SHP77 treated with DMSO at 0.1 percent for 48 hours (cell line): ENCODE data around the gene SLC16A7.
A peak's percentile ranks its signal among the peaks of the same experiment; 100 is the strongest.
"Not testable (repeated sequence)": the region's sequence is repeated elsewhere in the genome, so short reads cannot be mapped to it uniquely, and the experiment has no call there.

Experiments
- DNase-seq: peaks from one replicate; lab custom pipeline; 2025; lab: John Stamatoyannopoulos, UW

SLC16A7 gene

DNA sequence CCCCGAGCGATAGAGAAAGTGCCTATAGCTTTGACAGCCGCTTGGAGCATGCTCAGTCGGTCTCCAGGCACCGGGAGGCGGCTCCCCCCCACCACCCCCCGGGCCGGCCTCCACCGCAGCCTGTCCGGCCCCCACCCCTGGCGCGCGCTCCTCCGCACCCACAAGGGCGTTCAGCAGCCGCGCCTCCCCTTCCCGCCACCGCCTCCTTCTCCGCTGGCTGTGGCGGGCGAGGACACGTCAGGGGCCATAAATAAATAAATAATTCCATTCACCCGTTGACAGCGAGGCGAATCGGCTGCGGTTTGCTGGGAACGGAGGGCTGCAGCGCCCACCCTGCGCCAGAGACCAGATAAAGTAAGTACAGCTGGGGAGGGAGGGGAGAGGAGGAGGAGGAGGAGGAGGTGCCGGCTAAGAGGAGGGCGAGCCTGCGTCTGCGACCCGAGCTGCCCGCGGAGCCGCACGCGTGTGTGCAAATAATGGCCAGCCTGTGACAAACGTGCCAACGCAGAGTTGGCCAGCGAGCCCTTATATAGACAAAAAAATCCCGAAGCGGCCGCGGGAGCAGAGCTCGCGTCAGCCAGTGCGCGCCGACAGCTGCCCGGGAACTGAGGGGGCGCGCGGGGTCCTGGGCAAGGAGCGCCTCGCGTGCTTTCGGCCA lies at the start of gene SLC16A7:
Gene SLC16A7 (plus strand): TSS at position 147 of the 658 bp plus-strand sequence. CDS start 108,773 bp downstream, outside the sequence.
- DNase-seq = peak; percentile 89

GRCh38 chr12:59548930-59549329 lies 46.9 kb upstream of the SLC16A7 start:
- no peak for DNase-seq

DNA sequence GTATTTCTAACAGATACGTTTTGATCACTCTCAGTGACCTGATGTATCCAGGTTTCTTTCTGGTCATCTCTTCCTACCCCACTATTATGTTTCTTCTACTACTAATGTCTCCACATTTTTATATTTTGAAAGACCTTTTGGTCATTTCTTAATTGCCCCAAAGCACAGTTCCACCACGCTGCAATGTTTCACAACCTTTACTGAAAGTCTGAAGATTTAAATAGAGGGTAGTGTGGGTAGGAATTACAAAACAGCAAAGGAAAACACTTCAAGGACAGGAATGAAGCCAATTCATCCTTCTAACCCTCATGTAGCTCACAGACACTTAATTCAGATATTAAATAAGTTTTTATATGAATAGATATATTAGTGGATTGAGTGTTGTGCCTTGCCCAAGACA lies 36.1 kb upstream of the SLC16A7 start:
- no peak for DNase-seq

DNA sequence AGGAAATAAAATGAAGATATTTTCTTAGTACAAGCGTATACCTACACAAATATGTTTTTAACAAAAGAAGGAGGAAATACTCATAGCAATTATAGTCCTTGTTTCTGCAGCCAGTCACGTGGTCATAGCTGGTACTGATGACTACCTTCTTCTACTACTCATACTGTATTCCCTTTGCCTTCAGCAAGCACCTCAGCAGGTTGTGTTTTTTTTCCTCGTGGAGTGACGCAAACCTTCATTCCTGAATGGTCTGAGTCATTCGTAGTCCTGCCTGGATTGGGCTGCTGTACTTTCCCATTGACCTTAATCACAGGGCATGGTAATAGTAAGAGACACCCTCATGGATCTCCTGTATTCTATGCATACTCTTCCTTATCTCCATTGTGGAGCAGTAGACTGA lies 25.7 kb upstream of the SLC16A7 start:
- DNase-seq = no peak

GRCh38 chr12:59574406-59574805 lies 21.4 kb upstream of the SLC16A7 start:
- DNase-seq = no peak

DNA sequence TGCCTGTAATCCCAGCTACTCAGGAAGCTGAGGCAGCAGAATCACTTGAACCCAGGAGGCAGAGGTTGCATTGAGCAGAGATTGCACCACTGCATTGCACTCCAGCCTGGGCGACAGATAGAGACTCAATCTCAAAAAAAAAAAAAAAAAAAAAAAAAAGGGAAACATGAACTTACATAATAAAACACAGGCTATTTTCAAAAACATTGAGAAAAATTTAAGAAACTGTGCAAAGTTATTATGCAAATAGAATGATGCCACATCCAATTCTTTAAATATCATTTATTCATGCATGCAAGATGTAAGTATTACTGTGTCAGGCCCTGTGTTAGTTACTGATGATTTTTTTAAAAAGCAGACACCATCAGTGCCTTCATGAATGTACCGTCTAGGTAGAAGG lies 20.0 kb upstream of the SLC16A7 start:
- no peak for DNase-seq

DNA sequence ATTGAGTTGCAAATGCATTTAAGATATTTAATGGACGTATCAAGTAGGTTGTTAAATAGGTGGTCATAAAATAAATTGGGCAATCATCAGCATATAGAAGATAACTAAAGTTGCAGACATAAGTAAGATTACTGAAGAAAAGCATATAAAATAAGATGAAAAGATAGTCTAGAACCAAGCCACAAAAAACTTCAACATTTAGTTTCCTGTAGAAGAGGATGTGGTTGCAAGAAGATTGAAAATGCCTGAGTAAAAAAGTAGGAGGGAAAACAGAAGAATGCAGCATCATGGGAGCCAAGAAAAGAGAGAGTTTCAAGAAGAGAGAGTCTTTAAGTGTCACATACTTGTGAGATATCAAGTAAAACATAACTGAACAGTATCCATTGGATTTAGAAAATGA lies 17.6 kb upstream of the SLC16A7 start:
- DNase-seq = no peak

- DNase-seq = no peak
These were observed 16.2 kb upstream of the SLC16A7 start for GRCh38 chr12:59579631-59580030.

GRCh38 chr12:59580050-59580449 lies 15.8 kb upstream of the SLC16A7 start:
- no peak for DNase-seq

- no peak for DNase-seq
These were observed 12.7 kb upstream of the SLC16A7 start for GRCh38 chr12:59583003-59583712.

GRCh38 chr12:59587710-59588109 lies 8.1 kb upstream of the SLC16A7 start:
- no peak for DNase-seq

GRCh38 chr12:59593761-59594160 lies 2.1 kb upstream of the SLC16A7 start:
- DNase-seq = no peak

GRCh38 chr12:59594943-59595500 lies 807 bp upstream of the SLC16A7 start:
- DNase-seq = no peak

DNA sequence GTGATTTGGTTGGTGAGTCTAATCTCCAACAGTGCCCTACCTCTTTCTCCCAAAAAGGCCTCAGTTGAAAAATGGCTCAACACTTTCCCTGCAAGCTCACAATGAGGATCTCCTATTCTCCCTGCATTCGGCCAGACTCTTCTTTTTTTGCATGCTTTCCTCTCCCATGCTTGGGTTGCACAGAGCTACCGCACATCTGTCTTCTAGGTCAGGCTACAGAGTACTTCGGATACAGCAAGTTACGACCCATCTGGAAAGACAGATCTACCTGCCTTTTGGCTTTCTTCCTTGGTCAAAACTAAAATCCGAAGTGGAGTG lies 305 bp upstream of the SLC16A7 start:
- DNase-seq = no peak

DNA sequence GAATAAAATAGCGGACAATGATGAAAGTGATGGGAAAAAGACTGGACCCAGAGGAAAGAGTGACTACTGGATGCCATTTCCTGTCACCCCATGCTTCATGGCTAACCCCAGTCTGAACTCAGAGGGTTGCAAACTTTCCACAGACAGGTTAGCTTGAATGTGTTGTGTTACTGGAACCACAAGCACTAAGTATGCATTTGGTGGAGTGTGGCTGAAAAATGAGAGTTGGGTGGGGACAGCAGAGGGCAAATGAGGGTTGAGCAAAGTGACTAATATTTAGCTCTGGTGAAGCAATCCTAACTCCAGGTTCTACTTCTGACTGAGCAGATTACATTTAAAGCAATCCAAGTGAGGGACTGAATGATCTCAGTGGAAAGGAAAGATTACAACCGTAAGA lies 1.6 kb downstream of the SLC16A7 start:
- no peak for DNase-seq

- no peak for DNase-seq
These were observed 4.3 kb downstream of the SLC16A7 start for GRCh38 chr12:59600171-59600570.

DNA sequence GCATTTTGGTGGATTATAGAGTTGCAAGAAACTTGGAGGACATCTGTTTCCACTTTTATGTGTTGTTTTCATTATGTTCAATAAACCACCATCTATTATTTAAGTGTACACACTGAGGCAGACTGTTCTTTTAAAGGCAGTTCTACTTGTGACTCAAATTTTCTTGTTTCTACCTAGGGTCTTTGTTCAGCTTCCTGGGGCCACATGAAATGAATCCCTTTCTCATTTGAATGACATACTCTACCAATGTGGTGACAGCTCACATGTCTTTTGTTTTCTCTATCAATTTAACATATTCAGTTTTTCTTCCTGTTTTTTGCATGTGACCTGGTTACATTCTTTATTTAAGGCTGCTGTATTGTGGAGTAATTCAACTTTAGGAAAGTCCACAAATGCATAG lies 7.9 kb downstream of the SLC16A7 start:
- no peak for DNase-seq

DNA sequence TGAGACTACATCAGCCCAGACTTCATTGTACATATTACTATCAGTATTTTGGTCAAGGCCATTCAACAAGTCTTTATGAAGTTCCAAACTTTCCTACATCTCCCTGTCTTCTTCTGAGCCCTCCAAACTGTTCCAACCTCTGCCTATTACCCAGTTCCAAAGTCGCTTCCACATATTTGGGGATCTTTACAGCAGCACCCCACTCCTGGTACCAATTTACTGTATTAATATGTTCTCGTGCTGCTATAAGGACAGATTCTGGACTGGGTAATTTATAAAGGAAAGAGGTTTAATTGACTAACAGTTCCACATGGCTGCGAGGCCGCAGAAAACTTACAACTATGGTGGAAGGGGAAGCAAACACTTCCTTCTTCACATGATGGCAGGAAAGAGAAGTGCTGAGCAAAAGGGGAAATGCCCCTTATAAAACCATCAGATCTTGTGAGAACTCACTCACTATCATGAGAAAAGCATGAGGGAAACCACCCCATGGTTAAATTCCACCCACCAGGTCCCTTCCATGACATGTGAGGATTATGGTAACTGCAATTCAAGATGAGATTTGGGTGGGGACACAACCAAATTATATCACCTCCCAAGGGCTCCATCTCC lies 17.1 kb downstream of the SLC16A7 start:
- DNase-seq = not testable (repeated sequence)

GRCh38 chr12:59615392-59616165 lies 19.8 kb downstream of the SLC16A7 start:
- DNase-seq = no peak

DNA sequence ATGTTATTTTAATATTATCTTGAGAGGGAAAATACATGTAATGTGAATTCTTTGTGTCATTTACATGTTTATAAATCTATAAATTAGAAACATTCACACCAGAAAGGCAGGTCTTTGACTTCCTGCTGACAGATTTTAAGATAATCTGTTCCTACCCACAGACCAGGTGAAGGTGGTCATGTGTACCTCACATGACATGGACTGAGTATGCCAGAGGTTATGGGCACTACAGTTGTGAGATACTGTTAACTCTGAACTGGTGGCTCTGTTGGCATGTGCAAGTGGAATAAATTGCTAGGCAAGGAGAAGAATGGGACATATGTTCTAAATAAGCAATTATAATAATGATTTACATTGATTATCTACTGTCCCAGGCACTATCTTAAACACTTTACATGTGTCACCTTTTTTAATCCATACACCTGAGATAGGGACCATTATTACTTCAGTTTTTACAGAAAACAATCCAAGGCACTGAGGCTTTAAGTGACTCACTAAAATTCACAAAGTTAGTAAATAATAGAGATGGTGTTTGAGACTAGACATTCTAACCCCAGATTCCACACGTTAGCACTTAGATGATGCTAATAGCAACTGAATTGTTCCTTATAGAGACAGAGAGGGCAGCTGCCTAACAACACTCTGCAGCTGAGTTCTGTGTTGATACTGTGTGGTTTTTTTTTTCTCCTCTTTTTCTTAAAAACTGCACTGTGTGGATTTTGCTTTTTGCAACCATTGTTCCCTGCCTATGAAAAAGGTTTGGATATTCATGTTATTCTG lies 23.8 kb downstream of the SLC16A7 start:
- no peak for DNase-seq

DNA sequence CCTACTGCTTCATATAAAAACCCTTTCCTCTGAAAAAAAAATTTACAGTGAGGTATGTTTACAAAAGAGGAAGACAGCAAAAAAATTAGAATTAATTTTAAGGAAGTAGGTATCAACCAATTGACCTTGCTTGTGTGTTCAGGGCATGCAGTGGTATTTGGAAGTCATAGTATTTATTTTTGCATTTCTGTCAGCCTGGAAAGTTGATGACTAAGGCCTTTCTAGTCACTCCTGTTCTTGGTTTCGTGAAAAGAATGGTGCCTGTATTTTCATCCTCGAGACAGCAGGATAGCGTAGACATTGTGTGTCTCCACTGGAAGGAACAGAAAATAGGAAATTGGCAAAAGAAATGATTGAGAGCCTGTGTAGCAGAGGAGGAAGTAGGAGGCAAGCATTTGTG lies 24.5 kb downstream of the SLC16A7 start:
- DNase-seq = no peak
